MM.1S (cell line): Measurements from ENCODE around the gene FLT4.
A peak's percentile ranks its signal among the peaks of the same experiment; 100 is the strongest.

Source experiments
- DNase-seq: peaks from one replicate; pipeline ENCODE4 v3.0.0-alpha.2; 2015
- H2AFZ ChIP-seq: fragments of 300-600 bp; sonication (generic); 2 replicates; pipeline ENCODE4 v1.6.0; 2016; ENCODE audit warnings: antibody characterized with exemption, low read length
- H3F3A ChIP-seq: fragments of 300-600 bp; sonication (generic); 2 replicates; pipeline ENCODE4 v1.6.1; 2016; ENCODE audit warnings: mild to moderate bottlenecking, antibody characterized with exemption, low read length, moderate library complexity, mixed read lengths; ENCODE audit not compliant: insufficient read depth
- H3K27ac ChIP-seq: fragments of 300-600 bp; sonication (generic); 2 replicates; pipeline ENCODE4 v1.5.1; 2016; ENCODE audit warnings: mild to moderate bottlenecking, low read length
- H3K27me3 ChIP-seq: fragments of 300-600 bp; sonication (generic); replicated peaks from 2 replicates; pipeline ENCODE4 v1.6.0; 2016; ENCODE audit warnings: low read length; ENCODE audit not compliant: insufficient read depth
- H3K36me3 ChIP-seq: fragments of 300-600 bp; sonication (generic); replicated peaks from 2 replicates; pipeline ENCODE4 v1.6.1; 2016; ENCODE audit warnings: mild to moderate bottlenecking, low read length, mixed read lengths; ENCODE audit not compliant: insufficient read depth
- H3K4me1 ChIP-seq: fragments of 300-600 bp; sonication (generic); 2 replicates; pipeline ENCODE4 v1.6.1; 2016; ENCODE audit warnings: low read length, mixed read lengths
- H3K4me2 ChIP-seq: fragments of 300-600 bp; sonication (generic); 2 replicates; pipeline ENCODE4 v1.6.0; 2016; ENCODE audit warnings: low read depth, low read length
- H3K4me3 ChIP-seq: fragments of 300-600 bp; sonication (generic); 2 replicates; pipeline ENCODE4 v1.5.1; 2016; ENCODE audit warnings: low read length, mixed read lengths
- H3K79me2 ChIP-seq: fragments of 300-600 bp; sonication (generic); 2 replicates; pipeline ENCODE4 v1.6.1; 2016; ENCODE audit warnings: mixed run types, low read length, mixed read lengths
- H3K9ac ChIP-seq: fragments of 300-600 bp; sonication (generic); 2 replicates; pipeline ENCODE4 v1.6.1; 2016; ENCODE audit warnings: low read length, mixed read lengths
- H3K9me2 ChIP-seq: fragments of 300-600 bp; sonication (generic); replicated peaks from 2 replicates; pipeline ENCODE4 v1.6.1; 2016; ENCODE audit warnings: mild to moderate bottlenecking, low read length, mixed read lengths; ENCODE audit not compliant: insufficient read depth
- H3K9me3 ChIP-seq: fragments of 300-600 bp; sonication (generic); replicated peaks from 2 replicates; pipeline ENCODE4 v1.6.1; 2016; ENCODE audit warnings: mild to moderate bottlenecking, low read length, mixed read lengths; ENCODE audit not compliant: insufficient read depth
- H4K20me1 ChIP-seq: fragments of 300-600 bp; sonication (generic); 2 replicates; pipeline ENCODE4 v1.6.1; 2016; ENCODE audit warnings: mild to moderate bottlenecking, low read length, moderate library complexity, mixed read lengths; ENCODE audit not compliant: insufficient read depth
- CTCF ChIP-seq: fragments of 300-600 bp; sonication (generic); IDR thresholded peaks from 2 replicates; pipeline ENCODE4 v1.5.1; 2016; ENCODE audit warnings: antibody characterized with exemption, low read length, mixed read lengths
- EZH2 ChIP-seq: fragments of 300-600 bp; sonication (generic); optimal IDR thresholded peaks from 2 replicates; pipeline ENCODE3; 2017; ENCODE audit warnings: low read depth, mild to moderate bottlenecking, antibody characterized with exemption, low read length, mixed read lengths
- EZH2phosphoT487 ChIP-seq: fragments of 300-600 bp; sonication (generic); IDR thresholded peaks from 2 replicates; pipeline ENCODE4 v1.6.1; 2018; ENCODE audit warnings: antibody characterized with exemption, low read length

Gene FLT4

DNA sequence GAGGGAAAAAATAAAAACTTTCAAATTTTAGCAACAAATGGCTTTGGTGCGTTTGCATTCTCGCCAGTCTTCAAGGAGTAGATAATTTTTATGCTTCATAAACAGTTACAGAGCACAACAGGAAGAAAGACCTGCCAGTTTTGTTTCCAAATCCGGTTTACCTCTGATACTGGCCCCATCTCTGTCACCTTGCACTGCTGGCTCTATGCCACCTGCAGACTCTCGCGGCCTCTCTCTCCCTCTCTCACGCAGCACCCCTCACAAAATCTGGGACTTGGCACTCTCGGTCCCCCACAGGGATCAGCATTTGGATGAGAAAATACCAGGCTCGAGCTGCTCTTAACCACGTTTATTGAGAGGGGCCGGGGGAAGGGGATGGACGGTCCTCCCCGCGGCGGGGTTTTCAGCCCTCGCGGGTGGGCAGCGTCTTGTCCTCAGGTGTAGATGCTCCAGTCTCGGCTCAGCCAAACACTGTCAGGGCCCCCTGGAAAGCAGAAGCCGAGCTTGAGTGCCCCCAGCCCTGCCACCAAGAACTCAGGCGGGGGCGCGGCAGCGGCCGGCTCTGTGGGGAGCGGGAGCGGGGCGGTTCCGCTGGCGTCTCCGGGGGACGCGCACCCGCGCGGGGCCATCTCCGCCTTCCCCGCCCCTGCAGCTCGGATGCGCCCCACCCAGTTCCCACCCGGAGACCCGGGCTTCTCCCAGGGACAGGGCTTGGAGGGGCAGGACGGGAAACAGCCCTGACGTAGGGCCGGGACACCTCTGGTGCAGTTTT is 59.4 kb downstream of the FLT4 start:
- Histone ChIP-seq H3K27ac (no peak overlapping the region), H4K20me1 (no peaks in the 10 kb centered on the region), H3K36me3 (no peaks in the 10 kb centered on the region), H2AFZ (0 out of 2 replicates have a peak overlapping the region, but pooled peaks have one; percentile 6), H3K9ac (no peak overlapping the region), H3K9me2 (no peaks in the 10 kb centered on the region), H3K79me2 (no peaks in the 10 kb centered on the region), H3K27me3 (peaks cover 34% of the 10 kb centered on the region), H3K9me3 (no peaks in the 10 kb centered on the region), H3F3A (no peaks in the 10 kb centered on the region), H3K4me3 (no peak overlapping the region), H3K4me2 (peak overlapping the region; percentile 24), H3K4me1 (no peaks in the 10 kb centered on the region)
- peak; percentile 14 for DNase-seq
- TF ChIP-seq EZH2 (no peak), CTCF (no peak), EZH2phosphoT487 (no peak)

DNA sequence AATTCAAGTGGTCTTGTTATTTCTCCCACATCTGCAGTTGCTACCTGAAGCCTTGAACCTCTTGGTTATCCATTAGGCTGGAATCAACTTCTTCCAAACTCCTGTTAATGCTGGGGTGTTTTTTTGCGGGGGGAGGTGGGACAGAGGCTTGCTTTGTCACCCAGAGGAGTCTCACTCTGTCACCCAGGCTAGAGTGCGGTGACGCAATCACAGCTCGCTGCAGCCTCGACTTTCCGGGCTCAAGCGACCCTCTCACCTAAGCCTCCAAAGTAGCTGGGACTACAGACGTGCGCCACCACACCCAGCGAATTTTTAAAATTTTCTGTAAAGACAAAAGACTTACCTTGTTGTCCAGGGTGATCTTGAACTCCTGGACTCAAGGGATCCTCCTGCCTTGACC is 62.5 kb downstream of the FLT4 start:
- H4K20me1 ChIP-seq, result no peaks in the 10 kb centered on the region
- no peak overlapping the region for H3K4me3 ChIP-seq
- H3F3A ChIP-seq, result no peaks in the 10 kb centered on the region
- H3K9ac ChIP-seq, result no peak overlapping the region
- TF ChIP-seq EZH2phosphoT487, result no peak
- TF ChIP-seq EZH2, result no peak
- TF ChIP-seq CTCF, result no peak
- H3K36me3 ChIP-seq, result no peaks in the 10 kb centered on the region
- no peaks in the 10 kb centered on the region for H3K4me1 ChIP-seq
- H3K27me3 ChIP-seq, result peaks cover 11% of the 10 kb centered on the region
- no peaks in the 10 kb centered on the region for H3K9me3 ChIP-seq
- H2AFZ ChIP-seq, result no peak overlapping the region
- no peak overlapping the region for H3K4me2 ChIP-seq
- no peaks in the 10 kb centered on the region for H3K9me2 ChIP-seq
- H3K79me2 ChIP-seq, result no peaks in the 10 kb centered on the region
- DNase-seq, result no peak
- H3K27ac ChIP-seq, result no peak overlapping the region

GRCh38 chr5:180586204-180586603 is 63.2 kb downstream of the FLT4 start:
- no peak for DNase-seq
- Histone ChIP-seq H3K9me3 (no peaks in the 10 kb centered on the region), H3K4me3 (no peak overlapping the region), H3K27ac (no peak overlapping the region), H3K27me3 (peaks cover 6% of the 10 kb centered on the region; the same call in 1 of the 2 replicates), H3K4me1 (no peaks in the 10 kb centered on the region), H3K4me2 (no peak overlapping the region), H3K9me2 (no peaks in the 10 kb centered on the region), H3K9ac (no peak overlapping the region), H4K20me1 (no peaks in the 10 kb centered on the region), H3K36me3 (no peaks in the 10 kb centered on the region), H3K79me2 (no peaks in the 10 kb centered on the region), H3F3A (no peaks in the 10 kb centered on the region), H2AFZ (no peak overlapping the region)
- no peak for TF ChIP-seq CTCF
- TF ChIP-seq EZH2, result no peak
- no peak for TF ChIP-seq EZH2phosphoT487
